ENCODE data around the gene CNIH2. TPM values are rescaled to one million over a fixed set of nuclear protein-coding genes. Genes with fewer than 3 reads are reported as not detected.
"Not testable (repeated sequence)": the region's sequence is repeated elsewhere in the genome, so short reads cannot be mapped to it uniquely, and the experiment has no call there.

CNIH2 gene
- total RNA-seq = 0.52 TPM

- no peak for ATAC-seq
Observed at GRCh38 chr11:66277471-66278362, at the start of gene CNIH2. Gene CNIH2, plus strand, starts transcription at chr11:66278175. Its CDS starts 282 bp downstream, at chr11:66278457.

- no peak for ATAC-seq
Observed at GRCh38 chr11:66228521-66228920, 49.5 kb upstream of the CNIH2 start.

GRCh38 chr11:66230156-66230555, 47.8 kb upstream of the CNIH2 start:
- no peak for ATAC-seq

- no peak for ATAC-seq
Observed at GRCh38 chr11:66230978-66231377, 47.0 kb upstream of the CNIH2 start.

- ATAC-seq = no peak
Observed at GRCh38 chr11:66231561-66231960, 46.4 kb upstream of the CNIH2 start.

GRCh38 chr11:66232769-66233168, 45.2 kb upstream of the CNIH2 start:
- ATAC-seq = no peak

- ATAC-seq = no peak
Observed at GRCh38 chr11:66233301-66233700, 44.7 kb upstream of the CNIH2 start.

- no peak for ATAC-seq
Observed at GRCh38 chr11:66235141-66235540, 42.8 kb upstream of the CNIH2 start.

- no peak for ATAC-seq
Observed at GRCh38 chr11:66237867-66238266, 40.1 kb upstream of the CNIH2 start.

GRCh38 chr11:66238786-66239413, 39.1 kb upstream of the CNIH2 start:
- ATAC-seq = no peak

GRCh38 chr11:66239511-66239910, 38.5 kb upstream of the CNIH2 start:
- no peak for ATAC-seq

- no peak for ATAC-seq
Observed at GRCh38 chr11:66239998-66240780, 37.8 kb upstream of the CNIH2 start.

GRCh38 chr11:66240781-66241136, 37.2 kb upstream of the CNIH2 start:
- ATAC-seq = no peak

- no peak for ATAC-seq
Observed at GRCh38 chr11:66242095-66242765, 35.7 kb upstream of the CNIH2 start.

- no peak for ATAC-seq
Observed at GRCh38 chr11:66243782-66244535, 34.0 kb upstream of the CNIH2 start.

GRCh38 chr11:66247295-66247694, 30.7 kb upstream of the CNIH2 start:
- no peak for ATAC-seq

- ATAC-seq = no peak
Observed at GRCh38 chr11:66247801-66248200, 30.2 kb upstream of the CNIH2 start.

GRCh38 chr11:66248903-66249302, 29.1 kb upstream of the CNIH2 start:
- ATAC-seq = no peak

GRCh38 chr11:66251809-66252208, 26.2 kb upstream of the CNIH2 start:
- no peak for ATAC-seq

GRCh38 chr11:66253081-66253480, 24.9 kb upstream of the CNIH2 start:
- not testable (repeated sequence) for ATAC-seq

- ATAC-seq = peak; percentile 1
Observed at GRCh38 chr11:66258473-66258893, 19.5 kb upstream of the CNIH2 start.

GRCh38 chr11:66259225-66259624, 18.8 kb upstream of the CNIH2 start:
- ATAC-seq = no peak

Data from esophagus mucosa (tissue), 1 donor.